ENCODE measurements around the gene MYO1E. TPM values are rescaled to one million over a fixed set of nuclear protein-coding genes. Genes with fewer than 3 reads are reported as not detected.

MYO1E gene
- polyA plus RNA-seq, 1 donor, result 126 TPM

GRCh38 chr15:59185725-59186124, 186.9 kb downstream of the MYO1E start:
- no peaks in the 10 kb centered on the region for H3K27me3 ChIP-seq (ENCODE audit: control insufficient read depth, insufficient read depth, low read length)
- no peaks in the 10 kb centered on the region for H3K4me1 ChIP-seq (ENCODE audit: control insufficient read depth, insufficient read depth, low read length)
- H3K27ac ChIP-seq (ENCODE audit: low read length), result no peak overlapping the region
- no peak for DNase-seq
- no peaks in the 10 kb centered on the region for H3K9me3 ChIP-seq (ENCODE audit: control insufficient read depth, low read depth, low read length)
- H3K4me3 ChIP-seq (ENCODE audit: low read length), result no peak overlapping the region
- peaks cover 68% of the 10 kb centered on the region for H3K36me3 ChIP-seq (ENCODE audit: control insufficient read depth, insufficient read depth, low read length)
- no CpG with 5 or more reads among the region's 2 CpGs for WGBS (ENCODE audit: insufficient coverage, low lambda C conversion rate)

- DNase-seq, result no peak
- Histone ChIP-seq H3K27me3 (ENCODE audit: control insufficient read depth, insufficient read depth, low read length) (no peaks in the 10 kb centered on the region), H3K36me3 (ENCODE audit: control insufficient read depth, insufficient read depth, low read length) (peaks cover 64% of the 10 kb centered on the region), H3K27ac (ENCODE audit: low read length) (no peak overlapping the region), H3K4me1 (ENCODE audit: control insufficient read depth, insufficient read depth, low read length) (no peaks in the 10 kb centered on the region), H3K9me3 (ENCODE audit: control insufficient read depth, low read depth, low read length) (no peaks in the 10 kb centered on the region), H3K4me3 (ENCODE audit: low read length) (no peak overlapping the region)
- 80% methylated on average over 1 of the region's 5 CpGs for WGBS (ENCODE audit: insufficient coverage, low lambda C conversion rate)
Measured at GRCh38 chr15:59180945-59181600, 191.6 kb downstream of the MYO1E start.

GRCh38 chr15:59179717-59180116, 193.0 kb downstream of the MYO1E start:
- Histone ChIP-seq H3K4me3 (ENCODE audit: low read length) (no peak overlapping the region), H3K27me3 (ENCODE audit: control insufficient read depth, insufficient read depth, low read length) (no peaks in the 10 kb centered on the region), H3K4me1 (ENCODE audit: control insufficient read depth, insufficient read depth, low read length) (peaks cover 7% of the 10 kb centered on the region), H3K9me3 (ENCODE audit: control insufficient read depth, low read depth, low read length) (no peaks in the 10 kb centered on the region), H3K27ac (ENCODE audit: low read length) (no peak overlapping the region), H3K36me3 (ENCODE audit: control insufficient read depth, insufficient read depth, low read length) (peaks cover 62% of the 10 kb centered on the region)
- WGBS (ENCODE audit: insufficient coverage, low lambda C conversion rate), result no CpG with 5 or more reads among the region's 5 CpGs
- DNase-seq, result no peak

- 100% methylated on average over 5 of the region's 16 CpGs for WGBS (ENCODE audit: insufficient coverage, low lambda C conversion rate)
- Histone ChIP-seq H3K9me3 (ENCODE audit: control insufficient read depth, low read depth, low read length) (no peaks in the 10 kb centered on the region), H3K4me3 (ENCODE audit: low read length) (no peak overlapping the region), H3K4me1 (ENCODE audit: control insufficient read depth, insufficient read depth, low read length) (peaks cover 7% of the 10 kb centered on the region), H3K27me3 (ENCODE audit: control insufficient read depth, insufficient read depth, low read length) (no peaks in the 10 kb centered on the region), H3K27ac (ENCODE audit: low read length) (no peak overlapping the region), H3K36me3 (ENCODE audit: control insufficient read depth, insufficient read depth, low read length) (peaks cover 61% of the 10 kb centered on the region)
- DNase-seq, result no peak
Measured at GRCh38 chr15:59178151-59178695, 194.4 kb downstream of the MYO1E start.

- DNase-seq, result no peak
- Histone ChIP-seq H3K27me3 (ENCODE audit: control insufficient read depth, insufficient read depth, low read length) (no peaks in the 10 kb centered on the region), H3K4me1 (ENCODE audit: control insufficient read depth, insufficient read depth, low read length) (peaks cover 7% of the 10 kb centered on the region), H3K4me3 (ENCODE audit: low read length) (no peak overlapping the region), H3K9me3 (ENCODE audit: control insufficient read depth, low read depth, low read length) (no peaks in the 10 kb centered on the region), H3K27ac (ENCODE audit: low read length) (no peak overlapping the region), H3K36me3 (ENCODE audit: control insufficient read depth, insufficient read depth, low read length) (peaks cover 57% of the 10 kb centered on the region)
- no CpG with 5 or more reads among the region's 4 CpGs for WGBS (ENCODE audit: insufficient coverage, low lambda C conversion rate)
Measured at GRCh38 chr15:59177317-59177660, 195.4 kb downstream of the MYO1E start.

- H3K9me3 ChIP-seq (ENCODE audit: control insufficient read depth, low read depth, low read length), result no peaks in the 10 kb centered on the region
- WGBS (ENCODE audit: insufficient coverage, low lambda C conversion rate), result 91% methylated on average over 5 of the region's 9 CpGs
- H3K36me3 ChIP-seq (ENCODE audit: control insufficient read depth, insufficient read depth, low read length), result peaks cover 54% of the 10 kb centered on the region
- no peak overlapping the region for H3K27ac ChIP-seq (ENCODE audit: low read length)
- H3K27me3 ChIP-seq (ENCODE audit: control insufficient read depth, insufficient read depth, low read length), result no peaks in the 10 kb centered on the region
- no peak for DNase-seq
- H3K4me1 ChIP-seq (ENCODE audit: control insufficient read depth, insufficient read depth, low read length), result peaks cover 7% of the 10 kb centered on the region
- H3K4me3 ChIP-seq (ENCODE audit: low read length), result no peak overlapping the region
Measured at GRCh38 chr15:59176653-59177316, 195.9 kb downstream of the MYO1E start.

- Histone ChIP-seq H3K36me3 (ENCODE audit: control insufficient read depth, insufficient read depth, low read length) (peaks cover 61% of the 10 kb centered on the region), H3K4me3 (ENCODE audit: low read length) (no peak overlapping the region), H3K27ac (ENCODE audit: low read length) (peak overlapping the region; percentile 41), H3K4me1 (ENCODE audit: control insufficient read depth, insufficient read depth, low read length) (peaks cover 7% of the 10 kb centered on the region), H3K27me3 (ENCODE audit: control insufficient read depth, insufficient read depth, low read length) (no peaks in the 10 kb centered on the region), H3K9me3 (ENCODE audit: control insufficient read depth, low read depth, low read length) (no peaks in the 10 kb centered on the region)
- WGBS (ENCODE audit: insufficient coverage, low lambda C conversion rate), result no CpG with 5 or more reads among the region's 10 CpGs
- DNase-seq, result peak; percentile 80 to 83
Measured at GRCh38 chr15:59174835-59175831, 197.5 kb downstream of the MYO1E start.

- Histone ChIP-seq H3K4me1 (ENCODE audit: control insufficient read depth, insufficient read depth, low read length) (peaks cover 7% of the 10 kb centered on the region), H3K27ac (ENCODE audit: low read length) (peak overlapping the region; percentile 34), H3K27me3 (ENCODE audit: control insufficient read depth, insufficient read depth, low read length) (no peaks in the 10 kb centered on the region), H3K36me3 (ENCODE audit: control insufficient read depth, insufficient read depth, low read length) (peaks cover 56% of the 10 kb centered on the region), H3K4me3 (ENCODE audit: low read length) (no peak overlapping the region), H3K9me3 (ENCODE audit: control insufficient read depth, low read depth, low read length) (no peaks in the 10 kb centered on the region)
- WGBS (ENCODE audit: insufficient coverage, low lambda C conversion rate), result 85% methylated on average over 7 of the region's 12 CpGs
- DNase-seq, result no peak
Measured at GRCh38 chr15:59174151-59174834, 198.4 kb downstream of the MYO1E start.

- 100% methylated on average over 4 of the region's 5 CpGs for WGBS (ENCODE audit: insufficient coverage, low lambda C conversion rate)
- no peak overlapping the region for H3K4me3 ChIP-seq (ENCODE audit: low read length)
- no peak overlapping the region for H3K27ac ChIP-seq (ENCODE audit: low read length)
- peaks cover 7% of the 10 kb centered on the region for H3K4me1 ChIP-seq (ENCODE audit: control insufficient read depth, insufficient read depth, low read length)
- no peaks in the 10 kb centered on the region for H3K27me3 ChIP-seq (ENCODE audit: control insufficient read depth, insufficient read depth, low read length)
- no peaks in the 10 kb centered on the region for H3K9me3 ChIP-seq (ENCODE audit: control insufficient read depth, low read depth, low read length)
- no peak for DNase-seq
- H3K36me3 ChIP-seq (ENCODE audit: control insufficient read depth, insufficient read depth, low read length), result peaks cover 45% of the 10 kb centered on the region
Measured at GRCh38 chr15:59173194-59173593, 199.5 kb downstream of the MYO1E start.
